IMR-90 (cell line): Measurements from ENCODE around the gene IFNG. TPM values are rescaled to one million over a fixed set of nuclear protein-coding genes. Genes with fewer than 3 reads are reported as not detected.

Experiments used
- ATAC-seq: fragments of 200-7000 bp; cut with Tn5 transposase; 2 replicates; pipeline ENCODE4 v1.9.1; 2020; ENCODE audit warnings: low read depth, mild to moderate bottlenecking, moderate library complexity
- BruUV-seq: library from RNA; stranded (reverse); fragments of 400-500 nt; replicated peaks from 2 replicates; lab custom pipeline; 2021; lab: Mats Ljungman, UMichigan
- CTCF ChIA-PET: fragments of 300-600 bp; formaldehyde crosslinking; extraction: SDS; loops from one replicate; lab custom pipeline; 2021; ENCODE audit warnings: antibody characterized with exemption; lab: Yijun Ruan, JAX
- POLR2A ChIA-PET: fragments of 300-600 bp; sonication (Branson Sonifier 250); formaldehyde crosslinking; loops from one replicate; lab custom pipeline; 2022; ENCODE audit warnings: antibody characterized with exemption; ENCODE audit not compliant: unreplicated experiment; lab: Charles Lee
- DNase-seq: peaks from one replicate; pipeline ENCODE4 v3.0.0; 2013
- H2AFZ ChIP-seq: replicated peaks from 2 replicates; pipeline ENCODE3; 2013; ENCODE audit warnings: low read length, mild to moderate bottlenecking; ENCODE audit not compliant: poor library complexity
- H2AK5ac ChIP-seq: 2 replicates; pipeline ENCODE4 v1.6.1; 2013; ENCODE audit warnings: low read depth, low read length, inconsistent platforms
- H2AK9ac ChIP-seq: replicated peaks from 2 replicates; pipeline ENCODE3; 2013; ENCODE audit warnings: mild to moderate bottlenecking, low read depth, low read length, moderate library complexity; ENCODE audit not compliant: poor library complexity
- H2BK120ac ChIP-seq: 2 replicates; pipeline ENCODE4 v1.6.1; 2013; ENCODE audit warnings: low read depth, low read length, inconsistent platforms
- H2BK15ac ChIP-seq: 3 replicates; pipeline ENCODE4 v1.6.1; 2013; ENCODE audit warnings: low read depth, low read length, inconsistent platforms
- H2BK20ac ChIP-seq: 2 replicates; pipeline ENCODE4 v1.6.1; 2013; ENCODE audit warnings: low read depth, mild to moderate bottlenecking, inconsistent platforms, low read length, moderate library complexity
- H2BK5ac ChIP-seq: 2 replicates; pipeline ENCODE4 v1.6.1; 2013; ENCODE audit warnings: mild to moderate bottlenecking, low read depth, low read length, inconsistent platforms; ENCODE audit not compliant: poor library complexity, severe bottlenecking
- H3K14ac ChIP-seq: replicated peaks from 2 replicates; pipeline ENCODE4 v1.6.1; 2013; ENCODE audit warnings: low read depth, low read length, inconsistent platforms
- H3K18ac ChIP-seq: 2 replicates; pipeline ENCODE4 v1.6.1; 2013; ENCODE audit warnings: low read depth, low read length, control low read depth
- H3K23ac ChIP-seq: 2 replicates; pipeline ENCODE4 v1.6.1; 2013; ENCODE audit warnings: low read depth, low read length, inconsistent platforms
- H3K27ac ChIP-seq: 2 replicates; pipeline ENCODE4 v1.5.1; 2013; ENCODE audit warnings: mild to moderate bottlenecking, control low read depth, low read length; ENCODE audit not compliant: insufficient read depth
- H3K27me3 ChIP-seq: 2 replicates; pipeline ENCODE4 v1.6.1; 2013; ENCODE audit warnings: low read length; ENCODE audit not compliant: control insufficient read depth, insufficient read depth
- H3K36me3 ChIP-seq: 2 replicates; pipeline ENCODE4 v1.6.1; 2013; ENCODE audit warnings: low read length, mixed read lengths; ENCODE audit not compliant: control insufficient read depth, insufficient read depth
- H3K4ac ChIP-seq: 2 replicates; pipeline ENCODE4 v1.6.1; 2013; ENCODE audit warnings: low read depth, low read length, inconsistent platforms
- H3K4me1 ChIP-seq: 2 replicates; pipeline ENCODE4 v1.6.1; 2013; ENCODE audit warnings: low read length, mixed read lengths; ENCODE audit not compliant: control insufficient read depth, insufficient read depth
- H3K4me2 ChIP-seq: 2 replicates; pipeline ENCODE4 v1.6.1; 2013; ENCODE audit warnings: low read depth, mild to moderate bottlenecking, control low read depth, low read length, moderate library complexity
- H3K4me3 ChIP-seq: 2 replicates; pipeline ENCODE4 v1.5.1; 2013; ENCODE audit warnings: low read depth, mild to moderate bottlenecking, control low read depth, low read length, moderate library complexity; ENCODE audit not compliant: insufficient read depth
- H3K56ac ChIP-seq: 2 replicates; pipeline ENCODE4 v1.6.1; 2013; ENCODE audit warnings: low read length, inconsistent platforms; ENCODE audit not compliant: insufficient read depth; ENCODE audit errors: extremely low read depth
- H3K79me1 ChIP-seq, 2 experiments: 2 replicates each; pipeline ENCODE4 v1.6.1; 2013; ENCODE audit warnings: low read length in 2 of 2, inconsistent platforms in 1 of 2, low read depth in 1 of 2
- H3K9ac ChIP-seq: 2 replicates; pipeline ENCODE4 v1.6.1; 2013; ENCODE audit warnings: low read depth, low read length, control low read depth
- H3K9me1 ChIP-seq: 2 replicates; pipeline ENCODE4 v1.6.1; 2013; ENCODE audit warnings: low read length, inconsistent platforms; ENCODE audit not compliant: insufficient read depth
- H3K9me3 ChIP-seq: 2 replicates; pipeline ENCODE4 v1.6.1; 2013; ENCODE audit warnings: low read length; ENCODE audit not compliant: control insufficient read depth, insufficient read depth
- H4K20me1 ChIP-seq: 2 replicates; pipeline ENCODE4 v1.6.1; 2013; ENCODE audit warnings: low read length, inconsistent platforms; ENCODE audit not compliant: insufficient read depth
- H4K5ac ChIP-seq: 2 replicates; pipeline ENCODE4 v1.6.1; 2013; ENCODE audit warnings: mild to moderate bottlenecking, low read depth, low read length, control low read depth
- H4K8ac ChIP-seq, 2 experiments: 2 replicates each; pipeline ENCODE4 v1.6.1; 2013; ENCODE audit warnings: low read depth in 2 of 2, low read length in 2 of 2, control low read depth in 1 of 2, inconsistent platforms in 1 of 2
- H4K91ac ChIP-seq: 2 replicates; pipeline ENCODE4 v1.6.1; 2013; ENCODE audit warnings: low read depth, low read length, inconsistent platforms; ENCODE audit not compliant: insufficient read depth
- MXI1 ChIP-seq: IDR thresholded peaks from 2 replicates; pipeline ENCODE4 v1.6.1; 2012; ENCODE audit warnings: low read depth, mild to moderate bottlenecking, low read length, moderate library complexity, borderline replicate concordance
- USF2 ChIP-seq: fragments of 150-350 bp; IDR thresholded peaks from 2 replicates; pipeline ENCODE4 v1.6.1; 2017; ENCODE audit warnings: mild to moderate bottlenecking, antibody characterized with exemption, low read length, low read depth
- WGBS, 2 experiments: methylation state at CpG; one replicate each; pipeline versions ENCODE4 v1.1.5 to v1.1.7; 2013; ENCODE audit warnings: missing lambda C conversion rate in 2 of 2; ENCODE audit not compliant: insufficient read length in 1 of 2; ENCODE audit errors: extremely low coverage in 2 of 2; 5-methylcytosine and 5-hydroxymethylcytosine counted together
- dilution Hi-C: fragments of 300-500 bp; cut with HindIII; formaldehyde crosslinking; loops from one replicate; pipeline ENCODE4 v1.14.3; 2018; ENCODE audit warnings: low sequenced_read_pairs; ENCODE audit not compliant: unreplicated experiment
- in situ Hi-C: fragments of 300-500 bp; cut with MboI; formaldehyde crosslinking; loops from 3 replicates; pipeline ENCODE4 v1.14.3; 2019; ENCODE audit warnings: low sequenced_read_pairs, inconsistent platforms, mixed read lengths
- intact Hi-C: fragments of 100-400 bp; cut with micrococcal nuclease; formaldehyde crosslinking; loops from 2 replicates; pipeline ENCODE4 v1.10.0; 2022
- polyA plus RNA-seq, 3 experiments: library from polyadenylated mRNA; depleted of rRNA; stranded (reverse); fragments of >200 nt; gene quantifications; 2 replicates each; pipeline ENCODE4 v1.2.3, GENCODE V29; 2012; ENCODE audit warnings: low replicate concordance in 1 of 3
- total RNA-seq: library from RNA; depleted of rRNA; stranded (reverse); fragments of >200 nt; gene quantifications from 2 replicates; pipeline ENCODE4 v1.2.3, GENCODE V29; 2012

IFNG gene
- total and polyA plus RNA-seq, 2 of the 4 experiments (the other 2 are of a cell fraction) = not detected

GRCh38 chr12:68135520-68135919 is 24.0 kb downstream of the IFNG start:
- no peaks in the 10 kb centered on the region for H3K27me3 ChIP-seq
- H3K4me3 ChIP-seq = no peak overlapping the region
- H3K79me1 ChIP-seq = no peaks in the 10 kb centered on the region
- POLR2A ChIA-PET = no interaction called here
- H3K4me2 ChIP-seq = no peak overlapping the region
- H3K4me1 ChIP-seq = no peaks in the 10 kb centered on the region
- DNase-seq (no peak), ATAC-seq (no peak)
- H3K27ac ChIP-seq = no peak overlapping the region
- no peak overlapping the region for H4K91ac ChIP-seq
- dilution Hi-C loops = no loop called here
- no peak overlapping the region for H2AFZ ChIP-seq
- H4K5ac ChIP-seq = no peak overlapping the region
- in situ Hi-C loops = no loop called here
- H4K20me1 ChIP-seq = no peaks in the 10 kb centered on the region
- no peaks in the 10 kb centered on the region for H3K9me3 ChIP-seq
- H3K4ac ChIP-seq = no peak overlapping the region
- H2BK15ac ChIP-seq = no peak overlapping the region
- H2BK5ac ChIP-seq = no peak overlapping the region
- no peaks in the 10 kb centered on the region for H3K36me3 ChIP-seq
- no TSS peak for BruUV-seq
- intact Hi-C loops = loop anchor here (5.0 kb wide), 1 partner anchor 1698 kb away; no protein-coding TSS in a partner anchor
- no peak overlapping the region for H3K9ac ChIP-seq
- no peak for TF ChIP-seq MXI1
- TF ChIP-seq USF2 = no peak
- CTCF ChIA-PET = no interaction called here
- no peak overlapping the region for H3K18ac ChIP-seq
- no peak overlapping the region for H3K56ac ChIP-seq
- H3K14ac ChIP-seq = no peak overlapping the region
- no peak overlapping the region for H4K8ac ChIP-seq
- WGBS, 2 experiments = 40% methylated on average over 1 of the region's 3 CpGs; no CpG with 5 or more reads in 1 of the 2 experiments
- no peak overlapping the region for H2BK120ac ChIP-seq
- no peaks in the 10 kb centered on the region for H3K9me1 ChIP-seq
- no peak overlapping the region for H2BK20ac ChIP-seq
- H2AK9ac ChIP-seq = no peak overlapping the region
- H2AK5ac ChIP-seq = no peak overlapping the region
- no peak overlapping the region for H3K23ac ChIP-seq
